ENCODE data around the gene MIGA1.

- TF ChIP-seq CTCF (IDR thresholded peaks at IDR 0.05), result no peak
- no peak for TF ChIP-seq POLR2A (IDR thresholded peaks at IDR 0.05)
These were observed 68.2 kb downstream of the MIGA1 start for GRCh38 chr1:77847621-77848080.

Measured in vagina (tissue), 2 donors.